GM19438 (cell line): ENCODE data around the gene GLTP.

Source experiments
- ATAC-seq: cut with Tn5 transposase; IDR thresholded peaks from one replicate; pipeline ENCODE4 v1.9.1; 2021; ENCODE audit warnings: low read depth; ENCODE audit not compliant: unreplicated experiment

GLTP gene

GRCh38 chr12:109847142-109847735 lies 33.1 kb downstream of the GLTP start:
- no peak for ATAC-seq

- no peak for ATAC-seq
Measured at GRCh38 chr12:109845824-109846205, 34.5 kb downstream of the GLTP start.

- ATAC-seq: peak; percentile 73
Measured at GRCh38 chr12:109844983-109845823, 35.1 kb downstream of the GLTP start.

GRCh38 chr12:109844091-109844490 lies 36.2 kb downstream of the GLTP start:
- no peak for ATAC-seq

GRCh38 chr12:109842021-109842420 lies 38.3 kb downstream of the GLTP start:
- ATAC-seq: no peak

- no peak for ATAC-seq
Measured at GRCh38 chr12:109841356-109841755, 39.0 kb downstream of the GLTP start.

GRCh38 chr12:109840305-109841074 lies 39.9 kb downstream of the GLTP start:
- ATAC-seq: no peak

- ATAC-seq: no peak
Measured at GRCh38 chr12:109839444-109839843, 40.9 kb downstream of the GLTP start.

- ATAC-seq: no peak
Measured at GRCh38 chr12:109836916-109837315, 43.4 kb downstream of the GLTP start.

GRCh38 chr12:109835827-109836226 lies 44.5 kb downstream of the GLTP start:
- no peak for ATAC-seq

- ATAC-seq: no peak
Measured at GRCh38 chr12:109833307-109834189, 46.8 kb downstream of the GLTP start, which contains the start of gene TRPV4. TSS of gene TRPV4 (minus strand) at chr12:109833398. CDS start at chr12:109814796, 18,602 bp downstream.

GRCh38 chr12:109832541-109833306 lies 47.6 kb downstream of the GLTP start:
- no peak for ATAC-seq

GRCh38 chr12:109831929-109832328 lies 48.4 kb downstream of the GLTP start:
- ATAC-seq: no peak

GRCh38 chr12:109831365-109831764 lies 49.0 kb downstream of the GLTP start:
- ATAC-seq: no peak

GRCh38 chr12:109830718-109831117 lies 49.6 kb downstream of the GLTP start:
- ATAC-seq: no peak

GRCh38 chr12:109830267-109830666 lies 50.1 kb downstream of the GLTP start:
- no peak for ATAC-seq

GRCh38 chr12:109829667-109830066 lies 50.7 kb downstream of the GLTP start:
- no peak for ATAC-seq

GRCh38 chr12:109828754-109829511 lies 51.4 kb downstream of the GLTP start:
- no peak for ATAC-seq
